ENCODE measurements around the gene MAPKAPK2.
"Not testable (repeated sequence)": the region's sequence is repeated elsewhere in the genome, so short reads cannot be mapped to it uniquely, and the experiment has no call there.

The MAPKAPK2 gene

DNA sequence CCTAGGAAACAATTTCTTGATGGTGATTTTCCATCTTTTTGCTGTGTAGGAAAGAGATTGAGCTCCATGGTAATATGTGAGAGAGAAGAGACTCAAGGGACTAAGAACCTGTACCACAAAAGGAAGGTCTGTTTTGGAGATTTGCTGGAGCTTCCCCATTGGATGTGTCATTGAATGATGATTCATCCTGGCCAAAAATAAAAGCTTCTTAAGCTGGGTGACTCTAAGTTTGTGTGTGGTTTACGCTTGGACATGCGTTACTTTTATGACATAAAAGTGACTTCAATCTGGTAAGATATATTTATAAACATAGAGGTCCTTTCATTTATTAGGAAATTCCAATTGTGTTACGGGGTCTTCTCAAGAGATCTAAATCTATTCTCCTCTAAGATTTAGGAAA lies 68.4 kb downstream of the MAPKAPK2 start:
- DNase-seq (ENCODE audit: low read depth): no peak
- no peak overlapping the region for H3K4me3 ChIP-seq (ENCODE audit: low read depth, low read length)
- TF ChIP-seq, protein P1, sequence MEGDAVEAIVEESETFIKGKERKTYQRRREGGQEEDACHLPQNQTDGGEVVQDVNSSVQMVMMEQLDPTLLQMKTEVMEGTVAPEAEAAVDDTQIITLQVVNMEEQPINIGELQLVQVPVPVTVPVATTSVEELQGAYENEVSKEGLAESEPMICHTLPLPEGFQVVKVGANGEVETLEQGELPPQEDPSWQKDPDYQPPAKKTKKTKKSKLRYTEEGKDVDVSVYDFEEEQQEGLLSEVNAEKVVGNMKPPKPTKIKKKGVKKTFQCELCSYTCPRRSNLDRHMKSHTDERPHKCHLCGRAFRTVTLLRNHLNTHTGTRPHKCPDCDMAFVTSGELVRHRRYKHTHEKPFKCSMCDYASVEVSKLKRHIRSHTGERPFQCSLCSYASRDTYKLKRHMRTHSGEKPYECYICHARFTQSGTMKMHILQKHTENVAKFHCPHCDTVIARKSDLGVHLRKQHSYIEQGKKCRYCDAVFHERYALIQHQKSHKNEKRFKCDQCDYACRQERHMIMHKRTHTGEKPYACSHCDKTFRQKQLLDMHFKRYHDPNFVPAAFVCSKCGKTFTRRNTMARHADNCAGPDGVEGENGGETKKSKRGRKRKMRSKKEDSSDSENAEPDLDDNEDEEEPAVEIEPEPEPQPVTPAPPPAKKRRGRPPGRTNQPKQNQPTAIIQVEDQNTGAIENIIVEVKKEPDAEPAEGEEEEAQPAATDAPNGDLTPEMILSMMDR (IDR thresholded peaks at IDR 0.05; ENCODE audit: insufficient read depth, low read depth, low read length, missing control alignments): no peak

DNA sequence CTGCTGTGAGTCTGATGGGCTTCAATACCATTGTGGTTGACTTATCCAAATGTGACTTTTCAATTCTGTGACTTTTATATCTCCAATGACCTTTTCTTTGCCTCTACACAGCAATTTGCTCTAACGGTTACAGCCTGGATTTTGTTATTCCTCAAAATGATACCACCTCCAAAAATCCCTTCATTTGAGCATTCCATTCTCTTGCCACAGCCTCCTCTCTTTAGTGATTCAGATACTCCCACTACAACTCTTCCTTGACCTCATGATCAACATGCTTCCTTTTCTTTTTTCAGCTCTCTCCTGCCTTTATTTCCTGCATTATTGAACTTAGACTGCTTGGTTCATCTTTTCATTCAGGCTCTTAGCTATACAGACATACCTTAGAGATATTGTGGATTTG lies 69.3 kb downstream of the MAPKAPK2 start:
- TF ChIP-seq, protein P1 (IDR thresholded peaks at IDR 0.05; ENCODE audit: insufficient read depth, low read depth, low read length, missing control alignments): no peak
- H3K4me3 ChIP-seq (ENCODE audit: low read depth, low read length): no peak overlapping the region
- DNase-seq (ENCODE audit: low read depth): no peak

- no peak for DNase-seq (ENCODE audit: low read depth)
- no peak overlapping the region for H3K4me3 ChIP-seq (ENCODE audit: low read depth, low read length)
- TF ChIP-seq, protein P1 (IDR thresholded peaks at IDR 0.05; ENCODE audit: insufficient read depth, low read depth, low read length, missing control alignments): no peak
Observed at GRCh38 chr1:206757524-206758266, 73.0 kb downstream of the MAPKAPK2 start.

GRCh38 chr1:206760590-206760989 lies 75.9 kb downstream of the MAPKAPK2 start:
- no peak overlapping the region for H3K4me3 ChIP-seq (ENCODE audit: low read depth, low read length)
- TF ChIP-seq, protein P1 (IDR thresholded peaks at IDR 0.05; ENCODE audit: insufficient read depth, low read depth, low read length, missing control alignments): no peak
- DNase-seq (ENCODE audit: low read depth): no peak

DNA sequence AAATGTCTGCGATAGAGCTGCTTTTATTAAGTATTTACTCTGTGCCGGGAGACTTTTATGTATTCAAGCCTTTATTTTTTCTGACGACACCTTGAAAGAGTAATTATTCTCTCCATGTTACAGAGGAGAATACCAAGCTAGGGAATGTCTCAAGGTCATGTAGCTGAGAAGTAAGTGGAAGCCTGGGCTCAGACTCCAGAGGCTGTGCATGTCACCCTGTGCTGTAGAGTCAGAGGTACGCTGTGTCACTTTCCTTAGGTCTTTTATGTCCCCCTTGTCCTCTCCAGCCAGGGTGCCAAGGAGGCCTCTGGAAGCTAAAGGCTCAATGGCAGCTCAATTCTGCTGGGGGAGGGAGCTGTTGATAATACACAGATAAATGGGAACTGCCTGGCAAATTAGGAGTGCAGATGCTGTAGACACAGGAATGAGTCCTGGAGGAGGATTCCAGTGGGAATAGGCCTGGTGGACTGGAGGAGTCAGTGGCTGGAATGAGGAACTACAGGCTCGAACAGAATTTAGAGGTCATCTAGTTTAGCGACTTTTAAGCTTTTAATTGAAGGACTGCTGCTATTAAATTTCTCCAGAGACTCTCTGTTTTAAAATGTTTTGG lies 76.6 kb downstream of the MAPKAPK2 start:
- TF ChIP-seq, protein P1 (IDR thresholded peaks at IDR 0.05; ENCODE audit: insufficient read depth, low read depth, low read length, missing control alignments): no peak
- no peak for DNase-seq (ENCODE audit: low read depth)
- H3K4me3 ChIP-seq (ENCODE audit: low read depth, low read length): no peak overlapping the region

DNA sequence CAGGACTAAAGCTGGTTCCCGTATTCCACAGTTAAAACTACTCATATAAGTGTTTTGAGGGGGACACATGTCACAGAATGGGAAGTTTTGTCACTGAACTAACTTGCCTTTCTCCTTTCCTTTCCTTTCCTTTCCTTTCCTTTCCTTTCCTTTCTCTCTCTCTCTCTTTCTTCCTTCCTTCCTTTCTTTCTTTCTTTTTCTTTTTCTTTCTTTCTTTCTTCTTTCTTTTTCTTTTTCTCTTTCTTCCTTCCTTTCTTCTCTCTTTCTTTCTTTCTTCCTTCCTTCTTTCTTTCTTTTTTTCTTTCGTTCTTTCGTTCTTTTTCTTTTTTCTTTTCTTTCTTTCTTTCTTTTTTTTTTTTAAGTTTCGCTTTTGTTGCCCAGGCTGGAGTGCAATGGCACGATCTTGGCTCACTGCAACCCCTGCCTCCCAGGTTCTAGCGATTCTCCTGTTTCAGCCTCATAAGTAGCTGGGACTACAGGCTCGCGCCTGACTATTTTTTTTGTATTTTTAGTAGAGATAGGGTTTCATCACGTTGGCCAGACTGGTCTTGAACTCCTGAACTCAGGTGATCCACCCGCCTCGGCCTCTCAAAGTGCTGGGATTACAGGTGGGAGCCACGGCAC lies 78.1 kb downstream of the MAPKAPK2 start:
- H3K4me3 ChIP-seq (ENCODE audit: low read depth, low read length); DNase-seq (ENCODE audit: low read depth): not testable (repeated sequence)

GRCh38 chr1:206765771-206766170 lies 81.1 kb downstream of the MAPKAPK2 start:
- not testable (repeated sequence) for H3K4me3 ChIP-seq (ENCODE audit: low read depth, low read length); DNase-seq (ENCODE audit: low read depth)

Data from GM12865 (cell line).